K562 (cell line): ENCODE measurements around the gene ZNF618. TPM values are rescaled to one million over a fixed set of nuclear protein-coding genes. Genes with fewer than 3 reads are reported as not detected.

Experiments used
- ATAC-seq: fragments of 200-7000 bp; cut with Tn5 transposase; 3 replicates; pipeline ENCODE4 v1.9.1; 2020; ENCODE audit warnings: moderate library complexity
- BruUV-seq: library from RNA; stranded (reverse); fragments of 400-500 nt; replicated peaks from 2 replicates; lab custom pipeline; 2021; lab: Mats Ljungman, UMichigan
- CTCF ChIA-PET: fragments of 300-600 bp; formaldehyde crosslinking; extraction: SDS; loops from one replicate; lab custom pipeline; 2021; ENCODE audit warnings: low intra/inter-chr PET ratio; lab: Yijun Ruan, JAX
- POLR2A ChIA-PET: fragments of 300-600, 350-650 bp; sonication (Branson Sonifier 250); formaldehyde crosslinking; extraction: SDS; loops from one replicate; lab custom pipeline; 2021; ENCODE audit warnings: antibody characterized with exemption, inconsistent platforms; lab: Yijun Ruan, JAX
- DNase-seq, 4 experiments: peaks; one replicate each; pipeline versions ENCODE4 v3.0.0 to v3.0.0-alpha.2; 2011 to 2018; ENCODE audit warnings: low spot score in 3 of 4, mixed read lengths in 3 of 4; ENCODE audit errors: extremely low read depth in 1 of 4
- FAIRE-seq: peaks from 2 replicates; lab custom pipeline; 2011; peaks lifted over from hg19 to GRCh38; lab: Jason Lieb, UNC
- H2AFZ ChIP-seq: 2 replicates; pipeline ENCODE4 v1.6.0; 2011; ENCODE audit warnings: low read depth, low read length, control low read depth, inconsistent platforms
- H3K27ac ChIP-seq: fragments of 200-600 bp; 3 replicates; pipeline ENCODE4 v1.8.0; 2011; ENCODE audit warnings: low read depth, mild to moderate bottlenecking, control low read depth, inconsistent platforms, low read length, moderate library complexity, mixed read lengths; ENCODE audit errors: extremely low read depth
- H3K27me3 ChIP-seq, 2 experiments: fragments of 300-600 bp in 1 of 2; 2 replicates in 1 of 2; 3 replicates in 1 of 2; pipeline versions ENCODE4 v1.6.0 to v1.8.0; 2011; ENCODE audit warnings: inconsistent platforms in 2 of 2, low read length in 2 of 2, mild to moderate bottlenecking in 1 of 2, mixed read lengths in 1 of 2, moderate library complexity in 1 of 2; ENCODE audit not compliant: control insufficient read depth in 2 of 2, insufficient read depth in 2 of 2
- H3K36me3 ChIP-seq: fragments of 300-600 bp; 3 replicates; pipeline ENCODE4 v1.8.0; 2011; ENCODE audit warnings: mild to moderate bottlenecking, low read length, inconsistent platforms; ENCODE audit not compliant: control insufficient read depth, insufficient read depth
- H3K4me1 ChIP-seq, 2 experiments: fragments of 200-600 bp in 1 of 2; replicated peaks in 1 of 2; 2 replicates in 1 of 2; 3 replicates in 1 of 2; pipeline versions ENCODE4 v1.5.1 to v1.8.0; 2011; ENCODE audit warnings: inconsistent platforms in 2 of 2, low read length in 2 of 2, mild to moderate bottlenecking in 1 of 2, mixed read lengths in 1 of 2, moderate library complexity in 1 of 2; ENCODE audit not compliant: control insufficient read depth in 2 of 2, insufficient read depth in 2 of 2
- H3K4me2 ChIP-seq: 2 replicates; pipeline ENCODE4 v1.6.1; 2011; ENCODE audit warnings: low read length, control low read depth, inconsistent platforms, mixed read lengths; ENCODE audit not compliant: insufficient read depth
- H3K4me3 ChIP-seq: fragments of 200-600 bp; sonication (generic), shearing (Covaris generic); 2 replicates; pipeline ENCODE4 v1.5.1; 2016; ENCODE audit warnings: control low read depth, inconsistent platforms
- H3K79me2 ChIP-seq: fragments of 200-600 bp; 3 replicates; pipeline ENCODE4 v1.8.0; 2011; ENCODE audit warnings: low read length, inconsistent platforms; ENCODE audit not compliant: control insufficient read depth, insufficient read depth
- H3K9ac ChIP-seq, 2 experiments: 2 replicates each; pipeline versions ENCODE4 v1.6.0 to v1.6.1; 2011; ENCODE audit warnings: low read depth in 2 of 2, low read length in 2 of 2, control low read depth in 1 of 2, inconsistent platforms in 1 of 2, mild to moderate bottlenecking in 1 of 2, mixed read lengths in 1 of 2; ENCODE audit not compliant: insufficient read depth in 1 of 2
- H3K9me1 ChIP-seq: one replicate; pipeline ENCODE4 v1.6.0; 2011; ENCODE audit warnings: inconsistent platforms, mild to moderate bottlenecking, low read length, moderate library complexity; ENCODE audit not compliant: control insufficient read depth, insufficient read depth
- H3K9me3 ChIP-seq: replicated peaks from 2 replicates; pipeline ENCODE4 v1.5.1; 2011; ENCODE audit warnings: low read depth, low read length, inconsistent platforms; ENCODE audit not compliant: control insufficient read depth, insufficient read depth
- H4K20me1 ChIP-seq: replicated peaks from 2 replicates; pipeline ENCODE4 v1.6.1; 2011; ENCODE audit warnings: low read length, inconsistent platforms, mixed read lengths; ENCODE audit not compliant: control insufficient read depth, insufficient read depth
- ASH1L ChIP-seq: fragments of 450-650 bp; IDR thresholded peaks from 2 replicates; pipeline ENCODE4 v1.6.1; 2018; ENCODE audit warnings: borderline replicate concordance, mild to moderate bottlenecking, low read depth; ENCODE audit not compliant: partially characterized antibody
- BRF1 ChIP-seq: IDR thresholded peaks from 3 replicates; pipeline ENCODE4 v1.6.1; 2011; ENCODE audit warnings: borderline replicate concordance, mild to moderate bottlenecking; ENCODE audit not compliant: insufficient read length; ENCODE audit errors: extremely low read depth
- COPS2 ChIP-seq: fragments of 450-650 bp; conservative IDR thresholded peaks from 2 replicates; pipeline ENCODE4 v1.6.1; 2016; ENCODE audit warnings: mild to moderate bottlenecking, moderate library complexity
- FOXM1 ChIP-seq, 2 experiments: fragments of 450-650 bp in 1 of 2; sonication (generic) in 1 of 2; formaldehyde crosslinking in 1 of 2; IDR thresholded peaks; 2 replicates each; pipeline versions ENCODE4 v1.6.1 to v1.9.0; 2017 to 2022; ENCODE audit warnings: low read depth in 2 of 2, mild to moderate bottlenecking in 2 of 2, missing genetic modification reagents in 1 of 2, moderate library complexity in 1 of 2
- GABPA ChIP-seq: fragments of 200-800 bp; sonication (Bioruptor generic); conservative IDR thresholded peaks from 2 replicates; pipeline ENCODE4 v1.6.1; 2016; ENCODE audit warnings: low read depth, missing genetic modification characterization, missing compliant biosample characterization
- GABPB2 ChIP-seq: fragments of 250-450 bp; sonication (Bioruptor Pico); conservative IDR thresholded peaks from 2 replicates; pipeline ENCODE4 v1.5.1; 2021; ENCODE audit warnings: mild to moderate bottlenecking
- HNRNPK ChIP-seq: fragments of 200-400 bp; formaldehyde crosslinking; IDR thresholded peaks from one replicate; pipeline ENCODE4 v1.6.1; 2018; ENCODE audit warnings: mild to moderate bottlenecking, low read depth, low read length; ENCODE audit not compliant: poor library complexity, severe bottlenecking
- KLF16 ChIP-seq: IDR thresholded peaks from 2 replicates; pipeline ENCODE4 v1.6.1; 2016; ENCODE audit warnings: antibody characterized with exemption
- MCM3 ChIP-seq: fragments of 450-650 bp; IDR thresholded peaks from 2 replicates; pipeline ENCODE4 v1.6.1; 2016
- NBN ChIP-seq: fragments of 450-650 bp; IDR thresholded peaks from 2 replicates; pipeline ENCODE4 v1.6.1; 2016; ENCODE audit warnings: low read depth, mild to moderate bottlenecking
- RBM15 ChIP-seq: fragments of 200-400 bp; formaldehyde crosslinking; IDR thresholded peaks from 2 replicates; pipeline ENCODE4 v1.6.1; 2018; ENCODE audit warnings: mild to moderate bottlenecking, low read length, moderate library complexity; ENCODE audit not compliant: insufficient read depth
- RHOXF2B ChIP-seq: fragments of 250-450 bp; sonication (Bioruptor Pico); conservative IDR thresholded peaks from 2 replicates; pipeline ENCODE4 v1.5.1; 2021
- SMARCE1 ChIP-seq: fragments of 450-650 bp; IDR thresholded peaks from 2 replicates; pipeline ENCODE4 v1.7.1; 2016; ENCODE audit warnings: mild to moderate bottlenecking
- TRIM28 ChIP-seq: fragments of 450-650 bp; IDR thresholded peaks from 2 replicates; pipeline ENCODE4 v1.6.1; 2017
- XRCC5 ChIP-seq: fragments of 200-400 bp; formaldehyde crosslinking; IDR thresholded peaks from 2 replicates; pipeline ENCODE4 v1.6.1; 2017; ENCODE audit warnings: low read depth, mild to moderate bottlenecking, low read length
- ZFPM2 ChIP-seq: fragments of 250-450 bp; sonication (Bioruptor Pico); IDR thresholded peaks from 2 replicates; pipeline ENCODE4 v1.5.1; 2022; ENCODE audit warnings: mild to moderate bottlenecking
- ZNF384 ChIP-seq: IDR thresholded peaks from 2 replicates; pipeline ENCODE4 v1.6.1; 2012; ENCODE audit warnings: low read depth, low read length, improper control_type of control experiment
- WGBS: fragments of 100-300 bp; shearing (Covaris generic); methylation state at CpG from one replicate; pipeline ENCODE4 v1.1.6; 2016; ENCODE audit warnings: low coverage, mixed read lengths; ENCODE audit not compliant: insufficient coverage; ENCODE audit errors: missing lambda C conversion rate; 5-methylcytosine and 5-hydroxymethylcytosine counted together
- in situ Hi-C: fragments of 300-500 bp; cut with MboI; formaldehyde crosslinking; loops from 4 replicates; pipeline ENCODE4 v1.15.0; 2018; ENCODE audit warnings: inconsistent platforms, mixed read lengths
- intact Hi-C: fragments of 100-400 bp; cut with micrococcal nuclease; formaldehyde crosslinking; loops from 2 replicates; pipeline ENCODE4 v1.14.2; 2022
- polyA plus RNA-seq, 8 experiments: library from polyadenylated mRNA; depleted of rRNA in 4 of 8; stranded (reverse) in 5 of 8; unstranded in 3 of 8; fragments of >200 nt; fragmentation: Nextera tagmentation in 2 of 8; fragmentation: Illumina TruSeq in 1 of 8; extraction: Ambion mirVana in 2 of 8; extraction: Trizol in 1 of 8; gene quantifications; 2 replicates each; pipeline versions ENCODE4 v1.2.1 to v1.2.3, GENCODE V29; 2011 to 2014; ENCODE audit warnings: inconsistent platforms in 1 of 8, missing spikeins in 1 of 8
- total RNA-seq, 7 experiments: library from RNA; depleted of rRNA in 6 of 7; stranded (reverse); fragments of >200 nt in 6 of 7; fragmentation: Illumina TruSeq in 2 of 7; extraction: Trizol in 2 of 7; gene quantifications; 2 replicates each; pipeline versions ENCODE4 v1.2.1 to v1.2.3, GENCODE V29; 2011 to 2021; ENCODE audit warnings: low replicate concordance in 1 of 7
- TF ChIP-seq, protein P1 (sequence below), 3 experiments: IDR thresholded peaks in 2 of 3; conservative IDR thresholded peaks in 1 of 3; 2 replicates each; pipeline ENCODE4 v1.5.1; 2011 to 2012; ENCODE audit warnings: low read length in 3 of 3, mild to moderate bottlenecking in 3 of 3, control low read depth in 2 of 3, improper control_type of control experiment in 1 of 3, inconsistent platforms in 1 of 3, low read depth in 1 of 3, mixed read lengths in 1 of 3, moderate library complexity in 1 of 3; ENCODE audit not compliant: insufficient read depth in 2 of 3
- TF ChIP-seq, protein P2 (sequence below), 2 experiments: IDR thresholded peaks; 2 replicates each; pipeline ENCODE4 v1.6.1; 2012; ENCODE audit warnings: improper control_type of control experiment in 2 of 2, low read depth in 2 of 2, low read length in 2 of 2, borderline replicate concordance in 1 of 2

Gene ZNF618
- total and polyA plus RNA-seq, 9 of the 15 experiments (the other 6 are each of a cell fraction or from before 2014, with no cell fraction given) = 0.08 to 13.7 (median 3.4) TPM

GRCh38 chr9:114061830-114062474 lies 185.8 kb downstream of the ZNF618 start:
- CTCF ChIA-PET = no interaction called here
- FAIRE-seq = no peak
- H2AFZ ChIP-seq = no peak overlapping the region
- no peaks in the 10 kb centered on the region for H3K9me1 ChIP-seq
- H4K20me1 ChIP-seq = no peaks in the 10 kb centered on the region; the same call in 1 of the 2 replicates
- DNase-seq = no peak
- no peaks in the 10 kb centered on the region for H3K36me3 ChIP-seq
- no peak overlapping the region for H3K27ac ChIP-seq
- intact Hi-C loops = no loop called here
- POLR2A ChIA-PET = interaction anchor here (1.0 kb wide), 1 partner anchor 28 kb away, joined by 3 read pairs; no protein-coding TSS in a partner anchor
- BruUV-seq = no TSS peak
- no peak for TF ChIP-seq TRIM28
- no peak for TF ChIP-seq HNRNPK
- no peak for TF ChIP-seq KLF16
- TF ChIP-seq GABPB2 = no peak
- TF ChIP-seq COPS2 = no peak
- no peak for TF ChIP-seq ASH1L
- TF ChIP-seq ZNF384 = no peak
- TF ChIP-seq NBN = no peak
- TF ChIP-seq XRCC5 = no peak
- TF ChIP-seq ZFPM2 (CRISPR knock-in tag) = no peak
- no peak for TF ChIP-seq MCM3
- TF ChIP-seq, protein P1, sequence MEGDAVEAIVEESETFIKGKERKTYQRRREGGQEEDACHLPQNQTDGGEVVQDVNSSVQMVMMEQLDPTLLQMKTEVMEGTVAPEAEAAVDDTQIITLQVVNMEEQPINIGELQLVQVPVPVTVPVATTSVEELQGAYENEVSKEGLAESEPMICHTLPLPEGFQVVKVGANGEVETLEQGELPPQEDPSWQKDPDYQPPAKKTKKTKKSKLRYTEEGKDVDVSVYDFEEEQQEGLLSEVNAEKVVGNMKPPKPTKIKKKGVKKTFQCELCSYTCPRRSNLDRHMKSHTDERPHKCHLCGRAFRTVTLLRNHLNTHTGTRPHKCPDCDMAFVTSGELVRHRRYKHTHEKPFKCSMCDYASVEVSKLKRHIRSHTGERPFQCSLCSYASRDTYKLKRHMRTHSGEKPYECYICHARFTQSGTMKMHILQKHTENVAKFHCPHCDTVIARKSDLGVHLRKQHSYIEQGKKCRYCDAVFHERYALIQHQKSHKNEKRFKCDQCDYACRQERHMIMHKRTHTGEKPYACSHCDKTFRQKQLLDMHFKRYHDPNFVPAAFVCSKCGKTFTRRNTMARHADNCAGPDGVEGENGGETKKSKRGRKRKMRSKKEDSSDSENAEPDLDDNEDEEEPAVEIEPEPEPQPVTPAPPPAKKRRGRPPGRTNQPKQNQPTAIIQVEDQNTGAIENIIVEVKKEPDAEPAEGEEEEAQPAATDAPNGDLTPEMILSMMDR (IDR thresholded peaks at IDR 0.05 in 2 of 3, conservative IDR thresholded peaks at IDR 0.05 in 1 of 3; ENCODE audit: insufficient read depth in 2 of 3, low read depth in 1 of 3, low read length in 3 of 3) = no peak
- no peak for TF ChIP-seq BRF1
- no peak for TF ChIP-seq FOXM1 (IDR thresholded peaks at IDR 0.05; ENCODE audit: low read depth)
- no peak for TF ChIP-seq FOXM1 (CRISPR knock-in tag; IDR thresholded peaks at IDR 0.05; ENCODE audit: low read depth)
- no peak for TF ChIP-seq RHOXF2B (CRISPR knock-in tag)
- TF ChIP-seq RBM15 = no peak
- TF ChIP-seq, protein P2, sequence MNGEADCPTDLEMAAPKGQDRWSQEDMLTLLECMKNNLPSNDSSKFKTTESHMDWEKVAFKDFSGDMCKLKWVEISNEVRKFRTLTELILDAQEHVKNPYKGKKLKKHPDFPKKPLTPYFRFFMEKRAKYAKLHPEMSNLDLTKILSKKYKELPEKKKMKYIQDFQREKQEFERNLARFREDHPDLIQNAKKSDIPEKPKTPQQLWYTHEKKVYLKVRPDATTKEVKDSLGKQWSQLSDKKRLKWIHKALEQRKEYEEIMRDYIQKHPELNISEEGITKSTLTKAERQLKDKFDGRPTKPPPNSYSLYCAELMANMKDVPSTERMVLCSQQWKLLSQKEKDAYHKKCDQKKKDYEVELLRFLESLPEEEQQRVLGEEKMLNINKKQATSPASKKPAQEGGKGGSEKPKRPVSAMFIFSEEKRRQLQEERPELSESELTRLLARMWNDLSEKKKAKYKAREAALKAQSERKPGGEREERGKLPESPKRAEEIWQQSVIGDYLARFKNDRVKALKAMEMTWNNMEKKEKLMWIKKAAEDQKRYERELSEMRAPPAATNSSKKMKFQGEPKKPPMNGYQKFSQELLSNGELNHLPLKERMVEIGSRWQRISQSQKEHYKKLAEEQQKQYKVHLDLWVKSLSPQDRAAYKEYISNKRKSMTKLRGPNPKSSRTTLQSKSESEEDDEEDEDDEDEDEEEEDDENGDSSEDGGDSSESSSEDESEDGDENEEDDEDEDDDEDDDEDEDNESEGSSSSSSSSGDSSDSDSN (IDR thresholded peaks at IDR 0.05; ENCODE audit: borderline replicate concordance in 1 of 2, low read depth in 2 of 2, low read length in 2 of 2) = no peak
- TF ChIP-seq GABPA (tag) = no peak
- TF ChIP-seq SMARCE1 = no peak
- peaks cover 3 to 20% of the 10 kb centered on the region in 2 experiments; a peak in 3 of 5 replicates for H3K27me3 ChIP-seq
- WGBS = 0% methylated on average over 4 of the region's 4 CpGs
- no peaks in the 10 kb centered on the region for H3K9me3 ChIP-seq
- H3K4me3 ChIP-seq = no peak overlapping the region
- H3K9ac ChIP-seq = no peak overlapping the region
- no peak for ATAC-seq
- H3K4me2 ChIP-seq = no peak overlapping the region
- H3K79me2 ChIP-seq = no peaks in the 10 kb centered on the region
- in situ Hi-C loops = no loop called here
- no peaks in the 10 kb centered on the region for H3K4me1 ChIP-seq
